Muscle of back (tissue), 11 donors: ENCODE data around the gene ROR2. TPM values are rescaled to one million over a fixed set of nuclear protein-coding genes. Genes with fewer than 3 reads are reported as not detected.

ENCODE experiments used
- DNase-seq, 3 donors: peaks; one replicate each; pipeline versions ENCODE4 v3.0.0 to v3.0.0-alpha.2; 2013
- polyA plus RNA-seq, 10 donors: library from polyadenylated mRNA; unstranded; fragments of 120-200 nt; gene quantifications; one replicate each; pipeline ENCODE4 v1.2.1, GENCODE V29; 2013; ENCODE audit not compliant: insufficient read length in 10 of 10

Gene ROR2
- polyA plus RNA-seq, 10 donors, result 1.9 to 12.8 (median 2.8) TPM

GRCh38 chr9:91720751-91721705, 229.0 kb downstream of the ROR2 start:
- no peak for DNase-seq

DNA sequence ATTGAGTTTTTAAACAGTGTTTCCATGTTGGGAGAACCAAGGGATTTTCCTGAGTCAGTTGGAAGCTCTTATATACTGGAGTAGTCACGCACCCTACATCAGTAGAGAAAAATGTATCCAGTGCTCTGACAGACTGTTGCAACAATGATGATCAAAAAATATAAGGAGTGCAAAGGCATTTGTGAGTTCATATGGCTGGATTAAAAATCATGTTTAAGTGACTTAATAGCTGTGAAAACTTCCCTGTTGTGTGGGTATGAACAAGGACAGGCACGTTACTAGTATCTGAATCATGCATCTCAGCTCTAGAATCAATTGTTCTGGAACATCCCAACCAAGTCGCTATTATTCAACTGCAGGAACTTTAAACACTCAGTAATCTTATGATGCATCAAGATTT, 229.7 kb downstream of the ROR2 start:
- DNase-seq, result no peak

- no peak for DNase-seq
Measured at GRCh38 chr9:91718071-91718470, 232.0 kb downstream of the ROR2 start.

DNA sequence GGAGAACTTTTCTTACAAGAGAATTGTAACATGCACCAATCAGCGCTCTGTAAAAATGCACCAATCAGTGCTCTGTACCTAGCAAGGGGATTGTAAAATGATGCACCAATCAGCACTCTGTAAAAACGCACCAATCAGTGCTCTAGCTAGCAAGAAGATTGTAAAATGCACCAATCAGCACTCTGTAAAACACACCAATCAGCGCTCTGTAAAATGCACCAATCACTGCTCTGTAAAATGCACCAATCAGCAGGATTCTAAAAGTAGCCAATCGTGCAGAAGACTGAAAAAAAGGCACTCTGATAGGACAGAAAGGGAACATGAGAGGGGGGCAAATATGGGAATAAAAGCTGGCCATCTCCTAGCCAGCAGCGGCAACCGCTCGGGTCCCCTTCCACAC, 233.2 kb downstream of the ROR2 start:
- DNase-seq, result no peak

DNA sequence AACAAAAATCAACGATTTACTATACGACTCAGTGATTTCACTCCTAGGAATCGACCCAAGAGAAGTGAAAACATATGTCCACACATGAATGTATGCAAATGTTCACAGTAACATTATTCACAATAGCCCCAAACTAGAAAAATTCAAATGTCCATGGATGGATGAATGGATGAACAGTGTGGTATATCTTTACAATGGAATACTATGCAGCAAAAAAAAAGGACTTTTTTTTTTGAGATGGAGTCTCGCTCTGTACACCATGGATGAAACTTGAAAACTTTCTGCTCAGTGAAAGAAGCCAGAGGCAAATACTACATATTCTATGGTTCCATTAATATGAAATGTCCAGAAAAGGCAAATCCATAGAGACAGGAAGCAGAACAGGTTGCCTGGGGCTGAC, 233.8 kb downstream of the ROR2 start:
- DNase-seq, result no peak

- no peak for DNase-seq
Measured at GRCh38 chr9:91714874-91715615, 235.0 kb downstream of the ROR2 start.

DNA sequence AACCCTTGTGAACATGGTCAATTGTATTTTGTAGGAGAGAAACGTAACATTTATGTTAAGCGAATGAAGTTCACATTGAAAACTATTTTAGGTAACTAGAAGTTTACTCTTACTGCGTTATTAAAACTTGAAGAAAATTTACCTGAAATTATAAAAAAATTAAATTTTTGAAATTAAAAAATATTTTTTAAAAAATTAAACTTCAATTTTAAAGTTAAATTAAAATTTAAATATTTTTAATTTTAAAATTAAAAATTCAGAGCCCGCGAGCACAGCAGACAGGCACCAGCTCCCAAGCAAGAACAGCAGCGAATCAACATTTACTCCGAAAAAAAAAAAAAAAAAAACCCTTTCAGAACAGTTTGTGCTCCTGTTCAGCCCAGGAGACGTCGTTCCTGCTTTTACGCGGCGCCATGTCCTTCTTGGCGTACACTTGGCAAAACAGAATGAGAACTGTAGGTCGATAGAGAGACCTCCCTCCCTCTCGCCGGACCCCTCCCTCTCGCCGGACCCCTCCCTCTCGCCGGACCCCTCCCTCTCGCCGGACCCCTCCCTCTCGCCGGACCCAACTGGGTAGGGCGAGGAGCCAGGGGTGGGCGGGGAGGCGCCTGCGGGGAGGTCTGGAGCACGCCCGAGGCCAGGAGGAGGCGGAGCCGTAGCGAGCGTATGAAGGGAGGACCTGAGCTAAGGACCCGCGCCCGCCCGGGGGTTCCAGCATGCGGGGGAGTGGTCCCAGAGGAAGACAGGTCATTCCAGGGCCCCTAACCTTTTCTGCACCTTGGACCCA, 235.8 kb downstream of the ROR2 start:
- DNase-seq, result peak in 2 of 3 donors; percentile 70 to 77

DNA sequence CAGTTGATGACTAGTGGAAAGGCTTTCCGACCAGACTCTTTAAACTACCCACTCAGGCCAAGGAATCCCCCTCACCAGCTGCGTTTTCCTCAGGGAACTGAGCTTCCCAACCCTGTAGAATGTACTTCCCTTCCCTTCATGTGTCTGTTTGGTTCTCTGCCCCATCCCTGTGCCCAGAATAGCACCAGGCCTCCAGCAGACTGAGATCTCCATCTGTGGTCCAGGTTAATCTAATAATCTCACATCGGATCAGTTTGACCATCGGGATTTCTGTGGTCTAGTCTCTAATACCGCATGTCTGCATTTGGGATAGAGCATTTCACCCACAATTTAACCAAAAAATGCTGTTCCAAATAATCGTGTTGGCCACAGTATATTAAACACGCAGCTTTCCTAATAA, 237.2 kb downstream of the ROR2 start:
- DNase-seq, result no peak

GRCh38 chr9:91711755-91712601, 238.1 kb downstream of the ROR2 start:
- DNase-seq, result no peak

DNA sequence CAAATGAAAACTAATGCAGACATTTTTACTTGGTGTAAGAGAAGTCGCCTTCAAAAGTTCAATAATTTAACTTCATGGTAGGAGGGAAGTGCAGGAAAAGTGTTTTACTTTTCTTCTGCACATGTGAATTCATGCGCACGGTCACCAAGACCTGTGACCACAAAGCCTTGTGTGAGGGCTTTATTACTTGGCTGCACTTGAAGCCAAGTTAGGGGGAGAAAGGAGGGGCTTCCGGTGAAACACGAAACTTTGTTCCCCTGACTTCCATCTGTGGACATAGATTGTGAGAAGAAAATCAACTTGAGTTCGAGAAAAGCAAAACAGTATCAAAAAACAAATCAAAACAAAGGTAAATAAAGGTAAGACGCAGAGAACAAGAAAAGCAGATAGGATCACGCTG, 239.9 kb downstream of the ROR2 start:
- no peak for DNase-seq

DNA sequence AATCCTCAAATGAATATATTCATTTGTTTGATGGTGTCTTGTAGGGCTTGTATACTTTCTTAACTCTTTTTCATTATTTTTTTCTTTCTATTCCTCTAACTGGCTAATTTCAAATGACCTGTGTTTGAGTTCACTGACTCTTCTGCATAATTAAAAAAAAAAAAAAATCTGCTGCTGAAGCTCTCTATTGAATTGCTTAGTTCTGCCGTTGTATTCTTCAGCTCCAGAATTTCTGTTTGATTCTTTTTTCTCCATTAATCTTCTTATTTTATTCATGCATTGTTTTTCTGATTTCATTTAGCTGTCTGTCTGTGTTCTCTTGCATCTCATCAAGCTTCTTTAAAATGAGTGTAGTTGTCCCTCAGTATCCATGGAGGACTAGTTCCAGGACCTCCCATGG, 244.6 kb downstream of the ROR2 start:
- DNase-seq, result no peak

GRCh38 chr9:91700475-91700874, 249.6 kb downstream of the ROR2 start:
- DNase-seq, result no peak

DNA sequence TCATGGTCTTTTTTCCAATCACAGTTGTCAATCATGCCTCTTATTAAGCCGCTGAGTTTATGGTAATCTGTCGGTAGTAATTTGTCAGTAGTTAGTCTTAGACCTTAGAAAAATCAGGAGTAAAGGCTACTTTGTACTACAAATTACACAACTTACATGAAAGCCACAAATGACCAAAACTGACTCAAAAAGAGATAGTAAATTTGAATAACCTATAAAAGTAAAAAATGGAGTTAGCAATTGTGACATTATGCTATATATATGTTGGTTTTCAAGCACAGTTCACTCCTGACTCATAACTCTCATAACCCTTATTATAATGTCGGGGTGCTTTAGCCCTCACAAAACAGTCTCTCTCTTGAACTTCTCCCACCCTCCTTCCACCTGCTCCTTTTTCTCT, 251.8 kb downstream of the ROR2 start:
- no peak for DNase-seq

GRCh38 chr9:91697201-91697600, 252.8 kb downstream of the ROR2 start:
- DNase-seq, result no peak

DNA sequence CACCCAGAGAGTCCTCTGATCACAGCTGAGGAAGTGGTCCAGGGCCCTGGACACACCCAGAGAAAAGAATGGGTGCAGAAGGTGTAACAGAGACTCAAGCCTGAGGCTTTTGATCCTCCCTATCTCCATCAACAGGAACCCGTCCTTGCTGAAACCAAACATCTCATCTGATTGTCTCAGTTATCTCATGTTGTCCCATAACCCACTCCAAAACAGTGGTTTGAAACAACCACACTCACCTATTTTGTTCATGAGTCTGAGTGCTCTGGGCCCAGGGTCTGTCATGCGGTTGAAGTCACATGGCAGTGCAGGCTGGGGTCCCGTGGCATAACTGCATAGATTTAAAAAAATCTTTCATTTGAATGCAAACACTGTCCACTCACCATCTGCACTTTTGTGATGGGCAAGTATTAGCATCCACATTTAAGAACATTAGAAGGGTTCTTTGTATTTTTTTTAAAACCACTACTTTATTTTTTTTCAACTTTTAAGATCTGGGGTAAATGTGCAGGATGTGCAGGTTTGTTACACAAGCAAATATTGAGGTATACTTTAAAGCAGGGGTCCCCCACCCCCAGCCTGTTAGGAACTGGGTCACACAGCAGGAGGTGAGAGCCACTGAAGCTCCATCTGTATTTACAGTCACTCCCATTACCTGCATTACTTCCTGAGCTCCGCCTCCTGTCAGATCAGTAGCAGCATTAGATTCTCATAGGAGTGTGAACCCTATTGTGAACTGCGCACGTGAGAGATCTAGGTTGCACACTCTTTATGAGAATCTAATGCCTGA, 255.8 kb downstream of the ROR2 start:
- no peak for DNase-seq

DNA sequence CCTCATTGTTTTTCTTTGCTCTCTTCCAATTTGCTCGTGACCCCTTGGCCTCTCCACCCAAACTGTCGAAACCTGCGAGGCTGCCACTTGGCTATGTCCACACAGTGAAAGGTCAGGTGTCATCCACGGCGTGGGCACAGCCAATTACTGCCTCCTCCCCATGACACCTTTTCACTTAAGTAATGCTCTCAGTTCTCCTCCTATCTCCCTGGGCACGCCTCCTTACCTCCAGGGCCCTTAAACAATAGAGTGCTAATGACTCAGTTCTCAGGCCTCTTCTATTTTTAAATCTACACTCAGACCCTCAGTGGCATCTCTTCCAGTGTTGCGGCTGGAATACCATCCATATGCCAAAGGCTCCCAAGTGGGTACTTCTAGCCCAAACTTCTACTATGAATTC, 256.8 kb downstream of the ROR2 start:
- no peak for DNase-seq

DNA sequence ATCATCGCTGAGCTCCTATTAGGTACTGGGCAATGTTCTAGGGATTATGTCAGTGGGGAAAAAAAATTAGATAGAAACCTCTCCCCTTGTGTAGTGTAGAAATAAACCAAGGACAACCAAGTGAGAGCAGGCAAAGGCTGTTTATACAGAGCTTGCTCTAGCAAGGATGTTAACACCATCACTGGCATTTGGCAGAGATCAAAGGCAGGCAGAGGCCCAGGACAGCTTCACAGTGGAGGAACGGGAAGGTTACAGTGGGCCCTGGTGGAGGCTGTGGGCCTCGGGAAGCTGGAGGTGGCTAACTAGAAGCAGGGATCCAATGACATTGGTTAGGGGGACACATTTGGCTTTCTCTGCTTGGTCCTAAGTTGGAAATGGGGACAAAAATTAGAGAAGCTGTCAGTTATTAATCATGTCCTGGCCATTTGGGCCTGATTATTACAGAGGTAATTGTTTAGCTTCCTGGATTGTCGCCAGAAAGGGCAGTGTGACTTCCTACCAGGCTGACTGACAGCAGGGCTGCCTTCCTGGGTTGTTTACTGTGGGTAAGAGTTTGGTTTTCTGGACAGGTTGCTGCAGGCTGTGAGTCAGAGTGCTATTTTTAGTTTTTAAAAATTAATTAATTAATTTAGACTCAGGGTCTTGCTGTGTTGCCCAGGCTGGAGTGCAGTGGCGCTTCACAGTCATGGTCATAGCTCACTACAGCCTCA, 259.3 kb downstream of the ROR2 start:
- DNase-seq, result no peak

GRCh38 chr9:91689006-91689405, 261.0 kb downstream of the ROR2 start:
- DNase-seq, result no peak

DNA sequence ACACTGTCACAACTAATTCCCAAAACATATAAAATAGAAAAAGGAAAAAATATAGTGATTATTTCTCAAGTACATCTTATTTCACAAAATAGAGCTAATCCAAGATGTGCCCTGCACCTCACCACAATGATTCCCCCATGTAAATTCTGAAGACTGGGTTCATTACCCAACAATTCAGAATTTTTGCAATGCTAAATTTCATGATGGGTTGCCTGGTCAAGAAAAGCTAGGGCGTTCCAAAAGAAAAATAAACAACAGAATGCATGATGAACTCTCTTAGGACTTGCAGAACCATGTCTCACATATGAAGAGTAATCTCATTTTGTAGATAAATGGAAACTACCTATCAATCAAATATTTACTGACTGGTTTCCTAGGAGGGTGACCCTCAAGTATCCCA, 266.8 kb downstream of the ROR2 start:
- no peak for DNase-seq

- no peak for DNase-seq
Measured at GRCh38 chr9:91682806-91683205, 267.2 kb downstream of the ROR2 start.
